Suprapubic skin (tissue), 4 donors: ENCODE measurements around the gene XRRA1. TPM values are rescaled to one million over a fixed set of nuclear protein-coding genes. Genes with fewer than 3 reads are reported as not detected.
"Not testable (repeated sequence)": the region's sequence is repeated elsewhere in the genome, so short reads cannot be mapped to it uniquely, and the experiment has no call there.

ENCODE experiments used
- DNase-seq, 2 donors: peaks; one replicate each; pipeline ENCODE4 v3.0.0-alpha.2; 2019; ENCODE audit warnings: low spot score in 2 of 2
- H3K27ac ChIP-seq: fragments of 200-600 bp; sonication (generic); one replicate; pipeline ENCODE4 v1.5.1; 2019
- H3K27me3 ChIP-seq: fragments of 200-600 bp; sonication (generic); one replicate; pipeline ENCODE4 v1.5.1; 2019
- H3K36me3 ChIP-seq: fragments of 200-600 bp; sonication (generic); one replicate; pipeline ENCODE4 v1.5.1; 2019
- H3K4me1 ChIP-seq: fragments of 200-600 bp; sonication (generic); one replicate; pipeline ENCODE4 v1.5.1; 2019
- H3K4me3 ChIP-seq: fragments of 200-600 bp; sonication (generic); one replicate; pipeline ENCODE4 v1.5.1; 2019; ENCODE audit warnings: mild to moderate bottlenecking
- H3K9me3 ChIP-seq: fragments of 200-600 bp; sonication (generic); one replicate; pipeline ENCODE4 v1.5.1; 2019
- CTCF ChIP-seq, 2 donors: fragments of 200-600 bp in 1 of 2; fragments of 450-650 bp in 1 of 2; sonication (generic) in 1 of 2; IDR thresholded peaks; one replicate each; pipeline ENCODE4 v1.5.1; 2016 to 2019; ENCODE audit warnings: antibody characterized with exemption in 2 of 2, mild to moderate bottlenecking in 1 of 2, moderate library complexity in 1 of 2
- EP300 ChIP-seq: sonication (generic); formaldehyde crosslinking; IDR thresholded peaks from one replicate; pipeline ENCODE4 v1.6.1; 2017; ENCODE audit warnings: antibody characterized with exemption
- POLR2A ChIP-seq, 2 donors: fragments of 450-650 bp; IDR thresholded peaks; one replicate each; pipeline ENCODE4 v1.6.1; 2017; ENCODE audit warnings: antibody characterized with exemption in 2 of 2, mild to moderate bottlenecking in 2 of 2, moderate library complexity in 2 of 2
- POLR2AphosphoS5 ChIP-seq, 3 donors: sonication (generic); formaldehyde crosslinking; IDR thresholded peaks; one replicate each; pipeline ENCODE4 v1.6.1; 2017; ENCODE audit warnings: antibody characterized with exemption in 3 of 3
- WGBS: methylation state at CpG from one replicate; pipeline ENCODE4 v1.1.5; 2018; 5-methylcytosine and 5-hydroxymethylcytosine counted together
- total RNA-seq, 4 donors: library from RNA; depleted of rRNA; stranded (reverse); fragments of >200 nt; gene quantifications; one replicate each; pipeline ENCODE4 v1.1.0, GENCODE V29; 2016

XRRA1 gene
- total RNA-seq, 4 donors from 2014 or later, result 10.5 to 17.4 (median 13.7) TPM

GRCh38 chr11:74826901-74827300, 122.0 kb downstream of the XRRA1 start:
- no peaks in the 10 kb centered on the region for H3K4me1 ChIP-seq
- H3K27ac ChIP-seq, result no peak overlapping the region
- TF ChIP-seq EP300 (no peak), POLR2A (IDR thresholded peaks at IDR 0.05) (no peak), CTCF (IDR thresholded peaks at IDR 0.05) (no peak), POLR2AphosphoS5 (IDR thresholded peaks at IDR 0.05) (no peak)
- H3K36me3 ChIP-seq, result peaks cover 40% of the 10 kb centered on the region
- H3K9me3 ChIP-seq, result peaks cover 9% of the 10 kb centered on the region
- no peak overlapping the region for H3K4me3 ChIP-seq
- DNase-seq, result no peak
- H3K27me3 ChIP-seq, result no peaks in the 10 kb centered on the region
- 91% methylated on average over 4 of the region's 4 CpGs for WGBS

- H3K27me3 ChIP-seq, DNase-seq, H3K9me3 ChIP-seq, H3K4me1 ChIP-seq, H3K4me3 ChIP-seq, H3K27ac ChIP-seq: not testable (repeated sequence)
- 100% methylated on average over 2 of the region's 2 CpGs for WGBS
- H3K36me3 ChIP-seq, result peaks cover 45% of the 10 kb centered on the region
Measured at GRCh38 chr11:74825596-74825995, 123.3 kb downstream of the XRRA1 start.

GRCh38 chr11:74824285-74824982, 124.5 kb downstream of the XRRA1 start:
- WGBS, result 100% methylated on average over 1 of the region's 1 CpG
- H3K27me3 ChIP-seq, result no peaks in the 10 kb centered on the region
- no peak for TF ChIP-seq POLR2A (IDR thresholded peaks at IDR 0.05)
- TF ChIP-seq CTCF (IDR thresholded peaks at IDR 0.05), result no peak
- no peak for TF ChIP-seq EP300
- TF ChIP-seq POLR2AphosphoS5 (IDR thresholded peaks at IDR 0.05), result no peak
- peaks cover 9% of the 10 kb centered on the region for H3K9me3 ChIP-seq
- DNase-seq, result no peak
- H3K27ac ChIP-seq, result no peak overlapping the region
- H3K4me1 ChIP-seq, result no peaks in the 10 kb centered on the region
- H3K36me3 ChIP-seq, result peaks cover 50% of the 10 kb centered on the region
- H3K4me3 ChIP-seq, result no peak overlapping the region

GRCh38 chr11:74822170-74822569, 126.7 kb downstream of the XRRA1 start:
- no peak overlapping the region for H3K4me3 ChIP-seq

GRCh38 chr11:74820763-74821162, 128.1 kb downstream of the XRRA1 start:
- DNase-seq, result no peak
- Histone ChIP-seq H3K27me3 (no peaks in the 10 kb centered on the region), H3K36me3 (peaks cover 51% of the 10 kb centered on the region), H3K27ac (no peak overlapping the region), H3K4me1 (no peaks in the 10 kb centered on the region), H3K9me3 (peaks cover 4% of the 10 kb centered on the region), H3K4me3 (no peak overlapping the region)
- 94% methylated on average over 1 of the region's 1 CpG for WGBS
- TF ChIP-seq POLR2A (IDR thresholded peaks at IDR 0.05) (no peak), POLR2AphosphoS5 (IDR thresholded peaks at IDR 0.05) (no peak), EP300 (no peak), CTCF (IDR thresholded peaks at IDR 0.05) (no peak)

More at GRCh38 chr11:74822170-74822569, 126.7 kb downstream of the XRRA1 start:
- DNase-seq, result no peak
- peaks cover 9% of the 10 kb centered on the region for H3K9me3 ChIP-seq
- H3K27ac ChIP-seq, result no peak overlapping the region
- no peaks in the 10 kb centered on the region for H3K4me1 ChIP-seq
- TF ChIP-seq POLR2AphosphoS5 (IDR thresholded peaks at IDR 0.05) (no peak), POLR2A (IDR thresholded peaks at IDR 0.05) (no peak)
- peaks cover 64% of the 10 kb centered on the region for H3K36me3 ChIP-seq
- 49% methylated on average over 5 of the region's 5 CpGs for WGBS
- no peaks in the 10 kb centered on the region for H3K27me3 ChIP-seq

- H3K4me3 ChIP-seq, result no peak overlapping the region
- TF ChIP-seq EP300 (no peak), POLR2AphosphoS5 (IDR thresholded peaks at IDR 0.05) (no peak), CTCF (IDR thresholded peaks at IDR 0.05) (no peak), POLR2A (IDR thresholded peaks at IDR 0.05) (no peak)
- H3K27ac ChIP-seq, result no peak overlapping the region
- WGBS, result 85% methylated on average over 1 of the region's 1 CpG
- H3K4me1 ChIP-seq, result no peaks in the 10 kb centered on the region
- no peak for DNase-seq
- H3K36me3 ChIP-seq, result peaks cover 43% of the 10 kb centered on the region
- no peaks in the 10 kb centered on the region for H3K27me3 ChIP-seq
- peaks cover under 1% of the 10 kb centered on the region for H3K9me3 ChIP-seq
Measured at GRCh38 chr11:74819400-74819799, 129.5 kb downstream of the XRRA1 start.
